H1 (cell line): Measurements from ENCODE around the gene ZBTB20. TPM values are rescaled to one million over a fixed set of nuclear protein-coding genes. Genes with fewer than 3 reads are reported as not detected.

ENCODE experiments used
- BACH1 ChIP-seq: IDR thresholded peaks from 2 replicates; pipeline ENCODE4 v1.6.1; 2012; ENCODE audit warnings: low read length, improper control_type of control experiment
- BCL11A ChIP-seq, 2 experiments: IDR thresholded peaks; one replicate each; pipeline ENCODE4 v1.6.1; 2011; ENCODE audit warnings: low read depth in 2 of 2, low read length in 2 of 2, mild to moderate bottlenecking in 2 of 2
- CHD1 ChIP-seq: IDR thresholded peaks from 2 replicates; pipeline ENCODE4 v1.6.1; 2012; ENCODE audit warnings: low read depth, low read length, improper control_type of control experiment
- CHD2 ChIP-seq: IDR thresholded peaks from 2 replicates; pipeline ENCODE4 v1.6.1; 2012; ENCODE audit warnings: low read length, improper control_type of control experiment
- CHD7 ChIP-seq: fragments of 300-600 bp; sonication (generic); IDR thresholded peaks from 2 replicates; pipeline ENCODE4 v1.7.1; 2012; ENCODE audit warnings: low read length, moderate library complexity, mild to moderate bottlenecking, inconsistent platforms; ENCODE audit not compliant: insufficient replicate concordance
- CREB1 ChIP-seq: IDR thresholded peaks from 2 replicates; pipeline ENCODE4 v1.6.1; 2012; ENCODE audit warnings: inconsistent platforms
- EZH2 ChIP-seq: fragments of 200-600 bp; sonication (generic); IDR thresholded peaks from 2 replicates; pipeline ENCODE4 v1.7.1; 2012; ENCODE audit warnings: low read depth, mild to moderate bottlenecking, moderate library complexity, low read length, inconsistent platforms; ENCODE audit not compliant: severe bottlenecking
- MAX ChIP-seq: IDR thresholded peaks from 2 replicates; pipeline ENCODE4 v1.6.1; 2012; ENCODE audit warnings: inconsistent platforms
- NRF1 ChIP-seq: IDR thresholded peaks from 2 replicates; pipeline ENCODE4 v1.6.1; 2011; ENCODE audit warnings: mild to moderate bottlenecking, low read depth, low read length, improper control_type of control experiment
- SIN3A ChIP-seq, 2 experiments: IDR thresholded peaks in 1 of 2; conservative IDR thresholded peaks in 1 of 2; 2 replicates each; pipeline ENCODE4 v1.6.1; 2011 to 2012; ENCODE audit warnings: low read length in 2 of 2, improper control_type of control experiment in 1 of 2, low read depth in 1 of 2, mild to moderate bottlenecking in 1 of 2
- SIRT6 ChIP-seq: IDR thresholded peaks from one replicate; pipeline ENCODE4 v1.7.1; 2012; ENCODE audit warnings: low read length, inconsistent platforms
- SUZ12 ChIP-seq: fragments of 200-600 bp; sonication (generic); IDR thresholded peaks from 2 replicates; pipeline ENCODE4 v1.6.1; 2012; ENCODE audit warnings: mild to moderate bottlenecking, inconsistent platforms, low read length, moderate library complexity, mixed read lengths
- TAF7 ChIP-seq: optimal IDR thresholded peaks from 2 replicates; pipeline ENCODE3; 2011; ENCODE audit warnings: low read depth, mild to moderate bottlenecking, inconsistent platforms, low read length, moderate library complexity, borderline replicate concordance
- polyA plus RNA-seq, 7 experiments: library from polyadenylated mRNA; depleted of rRNA in 3 of 7; stranded (reverse) in 5 of 7; unstranded in 2 of 7; fragments of >200 nt in 5 of 7; fragments of 200-250 nt in 2 of 7; gene quantifications; 1 replicate in 5 of 7; 2 replicates in 1 of 7; 4 replicates in 1 of 7; pipeline versions ENCODE4 v1.2.1 to v1.2.3, GENCODE V29; 2011 to 2013; ENCODE audit warnings: missing spikeins in 2 of 7, mixed read lengths in 2 of 7
- total RNA-seq: library from RNA; stranded (reverse); fragmentation: NEBNext Ultra II Directional; extraction: Animal tissue kit (Norgen Biotek cat#: 25700); gene quantifications from 2 replicates; pipeline ENCODE4 v1.2.1, GENCODE V29; 2021

The ZBTB20 gene
- total and polyA plus RNA-seq, 2 of the 8 experiments (the other 6 are each of a cell fraction or from before 2014, with no cell fraction given): 0.35 to 1.3 TPM

DNA sequence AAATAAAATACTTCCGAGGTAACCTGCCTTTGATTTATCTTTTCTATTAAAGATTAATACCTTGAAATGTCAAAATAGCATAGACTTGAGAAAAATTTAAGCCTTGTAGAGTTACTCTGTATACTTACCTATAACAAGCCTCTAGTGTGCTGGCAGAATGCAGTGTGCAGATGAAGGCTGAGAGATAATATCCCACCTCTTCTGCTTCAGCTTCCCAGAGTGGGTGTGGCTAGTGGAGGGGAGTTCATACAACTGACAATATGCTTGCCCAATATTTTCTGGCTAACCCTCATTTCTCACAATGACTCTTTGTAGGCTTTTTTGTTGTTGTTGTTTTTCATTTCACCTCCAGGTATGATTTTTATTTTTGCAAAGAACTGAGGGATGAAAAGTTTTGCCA lies 15.7 kb upstream of the ZBTB20 start (continued):
- TF ChIP-seq CHD7 (no peak), MAX (no peak), CHD2 (no peak), TAF7 (no peak), CREB1 (no peak), NRF1 (no peak), EZH2 (no peak), BACH1 (no peak), CHD1 (no peak), SIN3A (conservative IDR thresholded peaks at IDR 0.05 in 1 of 2, IDR thresholded peaks at IDR 0.05 in 1 of 2; ENCODE audit: low read depth in 1 of 2, low read length in 2 of 2) (no peak), BCL11A (IDR thresholded peaks at IDR 0.05; ENCODE audit: low read depth in 2 of 2, low read length in 2 of 2) (no peak), SIRT6 (no peak), SUZ12 (no peak)
